Posterior vena cava (tissue), 2 donors: Measurements from ENCODE around the gene MAGEF1. TPM values are rescaled to one million over a fixed set of nuclear protein-coding genes. Genes with fewer than 3 reads are reported as not detected.

Experiments
- DNase-seq: peaks from one replicate; pipeline ENCODE4 v3.0.0-alpha.2; 2020; ENCODE audit warnings: low spot score
- intact Hi-C, 2 donors: fragments of 100-400 bp; cut with DNase I; formaldehyde crosslinking; loops; one replicate each; pipeline versions ENCODE4 v1.14.1 to v1.14.2; 2022 to 2023
- total RNA-seq, 2 donors: library from RNA; stranded (reverse); fragmentation: NEBNext Ultra II Directional; extraction: Animal tissue kit (Norgen Biotek cat#: 25700); gene quantifications; one replicate each; pipeline ENCODE4 v1.2.1, GENCODE V29; 2021
- donor health status: DM: yes; HTN: yes; CAD: no.
- donor health status: DM: yes; HTN: yes; CAD: no.

MAGEF1 gene
- total RNA-seq, 2 donors from 2014 or later: 29.6 to 31.3 TPM

GRCh38 chr3:184700759-184701158 lies 11.1 kb downstream of the MAGEF1 start:
- no peak for DNase-seq
- intact Hi-C loops: no loop called here

DNA sequence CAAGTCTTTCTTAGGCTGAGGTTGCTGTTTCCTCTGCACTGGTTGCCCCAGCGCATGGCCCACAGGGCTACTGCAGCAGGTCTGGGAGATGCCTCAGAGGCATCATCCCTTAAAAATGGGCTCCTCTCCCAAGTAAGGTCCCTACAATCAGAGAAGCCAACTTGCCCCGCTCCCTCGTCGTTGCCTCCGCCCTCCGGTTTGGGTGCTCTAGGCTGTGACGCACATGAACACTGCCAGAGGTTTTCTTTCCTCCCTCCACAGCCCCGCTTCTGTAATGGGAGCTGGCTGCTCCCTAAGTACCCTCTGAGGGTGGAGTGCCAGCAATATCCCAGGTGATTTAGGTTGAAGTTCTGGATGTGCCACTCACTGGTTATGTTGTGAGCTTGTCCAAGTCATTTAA lies 14.0 kb downstream of the MAGEF1 start:
- no peak for DNase-seq
- intact Hi-C loops: no loop called here

- intact Hi-C loops: no loop called here
- peak; percentile 77 for DNase-seq
These were observed 15.2 kb downstream of the MAGEF1 start for GRCh38 chr3:184696697-184697096.

DNA sequence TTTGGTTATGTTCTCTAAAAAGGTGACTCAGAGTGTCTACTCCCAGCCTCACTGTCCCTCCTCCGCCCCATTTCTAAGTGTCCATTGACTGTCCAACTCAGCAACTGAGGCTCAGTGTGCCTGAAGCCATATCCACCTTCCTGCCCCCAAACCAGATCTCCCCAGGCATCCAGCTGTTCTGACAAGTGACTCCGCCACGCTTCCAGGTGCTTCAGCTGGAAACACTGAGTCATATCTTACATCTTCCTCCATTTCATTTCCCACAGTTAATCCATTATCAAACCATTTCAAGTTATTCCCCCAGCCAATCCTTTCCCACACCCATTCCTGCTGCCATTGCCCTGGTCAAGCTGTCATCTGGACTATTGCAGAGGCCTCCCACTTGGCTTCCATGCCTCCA lies 17.1 kb downstream of the MAGEF1 start:
- peak; percentile 37 for DNase-seq
- intact Hi-C loops: no loop called here

- intact Hi-C loops: no loop called here
These were observed 17.7 kb downstream of the MAGEF1 start for GRCh38 chr3:184694133-184694665.

GRCh38 chr3:184693011-184693975 lies 18.6 kb downstream of the MAGEF1 start:
- peak; percentile 42 for DNase-seq
- intact Hi-C loops: no loop called here

More at GRCh38 chr3:184694133-184694665, 17.7 kb downstream of the MAGEF1 start:
- peak; percentile 52 for DNase-seq

GRCh38 chr3:184691397-184692231 lies 20.2 kb downstream of the MAGEF1 start:
- DNase-seq: peak; percentile 83
- intact Hi-C loops: no loop called here

- intact Hi-C loops: no loop called here
- DNase-seq: peak; percentile 69
These were observed 21.5 kb downstream of the MAGEF1 start for GRCh38 chr3:184690192-184690883.

DNA sequence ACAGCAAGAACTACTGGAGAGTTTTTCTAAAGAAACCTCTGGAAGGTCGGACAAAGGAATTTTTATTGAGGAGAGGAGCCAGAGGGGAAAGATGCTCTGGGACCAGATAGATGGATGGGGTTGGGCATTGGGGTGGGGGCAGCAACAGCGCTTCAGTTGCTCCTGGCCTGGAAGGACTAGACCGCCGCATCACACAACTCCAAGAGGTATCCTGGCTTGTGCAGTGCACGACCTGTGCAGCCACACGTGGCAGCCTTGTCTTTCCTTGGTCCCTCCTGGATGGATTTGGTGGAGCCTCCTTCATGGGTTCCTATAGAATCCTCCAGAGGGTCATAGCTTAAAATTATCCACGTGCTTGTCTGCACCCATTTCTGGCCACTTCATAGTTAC lies 23.0 kb downstream of the MAGEF1 start:
- intact Hi-C loops: loop anchor here in 1 of 2 donors (10.0 kb wide), 1 partner anchor 84 kb away; no protein-coding TSS in a partner anchor
- peak; percentile 65 for DNase-seq

DNA sequence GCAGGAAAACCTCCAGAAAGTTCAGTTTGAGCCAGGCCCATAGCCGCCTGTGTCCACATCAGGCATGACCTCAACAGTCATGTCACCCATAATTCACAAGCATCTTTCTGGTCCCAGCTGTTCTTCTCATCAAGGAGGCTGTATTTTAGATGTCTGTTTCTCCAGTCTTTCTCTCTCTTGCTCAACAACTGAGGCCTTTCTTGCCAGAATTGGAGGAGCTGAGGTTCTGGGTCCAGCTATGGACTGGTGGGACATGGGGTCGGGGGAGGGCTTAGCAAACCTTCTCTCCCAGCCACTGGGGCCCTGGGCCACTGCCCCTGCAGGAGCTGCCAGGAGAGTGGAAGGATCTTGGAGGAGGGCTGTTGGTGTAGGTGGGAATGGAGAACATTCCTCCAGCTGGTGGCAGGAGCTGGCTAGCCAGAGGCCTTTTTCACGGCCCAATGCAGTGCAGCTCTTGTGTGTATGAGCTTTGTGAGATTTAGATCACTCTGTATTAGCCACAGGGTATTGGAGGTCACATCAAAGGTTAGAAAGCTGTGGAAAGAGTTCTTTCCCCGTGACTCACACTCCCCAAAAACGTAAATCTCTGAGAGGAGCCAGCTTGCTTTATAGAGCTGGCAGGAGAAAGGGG lies 23.5 kb downstream of the MAGEF1 start:
- DNase-seq: peak; percentile 77

DNA sequence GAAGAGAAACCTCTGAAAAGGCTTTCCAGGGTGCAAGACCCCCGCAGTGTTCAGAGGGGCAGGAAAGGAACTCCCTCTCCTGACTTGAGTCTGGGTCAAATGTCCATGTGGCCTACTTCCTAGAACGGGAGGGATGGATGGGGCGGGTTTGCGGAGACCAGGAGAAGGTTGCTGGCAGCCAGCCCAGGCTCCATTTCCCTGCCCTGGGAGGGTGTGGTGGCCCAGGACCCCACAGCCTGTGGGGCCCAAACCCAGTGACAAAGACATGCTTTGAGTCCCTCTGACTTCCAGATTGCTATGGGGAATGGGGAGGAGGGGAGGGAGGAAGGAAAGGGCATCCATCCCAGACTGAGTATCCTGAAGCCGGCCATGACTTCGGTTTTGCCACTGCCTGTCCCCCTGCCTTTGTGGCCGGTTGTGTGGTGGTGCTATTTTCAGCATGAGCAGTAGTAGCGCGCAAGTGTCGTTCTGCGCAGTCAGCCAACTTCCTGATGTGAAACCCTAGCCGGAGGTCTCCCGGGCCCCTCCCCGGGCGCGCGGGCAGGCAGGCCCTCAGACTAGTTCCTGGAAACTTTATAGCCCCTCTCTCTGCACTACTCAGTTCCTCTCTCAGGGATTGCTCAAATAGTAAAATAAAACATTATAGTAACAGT lies 24.4 kb downstream of the MAGEF1 start:
- intact Hi-C loops: loop anchor here in 1 of 2 donors (10.0 kb wide), 1 partner anchor 83 kb away; no protein-coding TSS in a partner anchor
- peak; percentile 84 for DNase-seq

More for the DNA sequence above, 23.5 kb downstream of the MAGEF1 start:
- intact Hi-C loops: loop anchor here in 1 of 2 donors (10.0 kb wide), 1 partner anchor 84 kb away; no protein-coding TSS in a partner anchor

GRCh38 chr3:184685646-184686045 lies 26.2 kb downstream of the MAGEF1 start:
- intact Hi-C loops: loop anchor here in 1 of 2 donors (10.0 kb wide), 1 partner anchor 81 kb away; no protein-coding TSS in a partner anchor
- DNase-seq: peak; percentile 43

- peak; percentile 64 for DNase-seq
- intact Hi-C loops: loop anchor here in 1 of 2 donors (10.0 kb wide), 1 partner anchor 80 kb away; no protein-coding TSS in a partner anchor
These were observed 26.8 kb downstream of the MAGEF1 start for GRCh38 chr3:184685055-184685454.

- DNase-seq: peak; percentile 38
- intact Hi-C loops: loop anchor here in 1 of 2 donors (10.0 kb wide), 1 partner anchor 79 kb away; no protein-coding TSS in a partner anchor
These were observed 27.8 kb downstream of the MAGEF1 start for GRCh38 chr3:184683900-184684560.

DNA sequence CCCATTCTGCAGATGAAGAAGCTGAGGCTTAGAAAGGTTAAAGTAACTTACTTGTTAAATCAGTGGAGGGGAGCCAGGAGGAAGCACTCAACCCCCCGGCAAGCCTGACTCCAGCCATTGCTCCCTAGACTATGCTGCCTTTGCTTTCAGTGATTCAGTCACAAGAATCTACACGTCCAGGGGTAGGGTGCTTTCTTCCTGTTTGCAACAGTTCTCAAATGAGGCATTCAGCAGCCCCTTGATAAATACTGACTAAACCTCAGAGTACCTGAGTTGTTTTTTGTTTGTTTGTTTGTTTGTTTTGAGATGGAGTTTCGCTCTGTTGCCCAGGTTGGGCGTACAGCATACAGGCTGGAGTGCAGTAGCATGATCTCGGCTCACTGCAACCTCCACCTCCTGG lies 28.6 kb downstream of the MAGEF1 start:
- intact Hi-C loops: loop anchor here in 1 of 2 donors (10.0 kb wide), 1 partner anchor 78 kb away; no protein-coding TSS in a partner anchor
- peak; percentile 8 for DNase-seq

- no peak for DNase-seq
- intact Hi-C loops: loop anchor here in 1 of 2 donors (10.0 kb wide), 1 partner anchor 78 kb away; no protein-coding TSS in a partner anchor
These were observed 29.2 kb downstream of the MAGEF1 start for GRCh38 chr3:184682671-184683070.
